GM19240 (cell line): ENCODE data around the gene FYN.

Experiments
- DNase-seq: peaks from one replicate; pipeline ENCODE4 v3.0.0; 2011; ENCODE audit warnings: low spot score; ENCODE audit not compliant: insufficient read length

The FYN gene

GRCh38 chr6:111832833-111833418 is 40.3 kb downstream of the FYN start:
- no peak for DNase-seq

GRCh38 chr6:111831408-111831807 is 41.8 kb downstream of the FYN start:
- DNase-seq = no peak

- no peak for DNase-seq
Observed at GRCh38 chr6:111829998-111830397, 43.3 kb downstream of the FYN start.

- DNase-seq = no peak
Observed at GRCh38 chr6:111829581-111829980, 43.7 kb downstream of the FYN start.

- no peak for DNase-seq
Observed at GRCh38 chr6:111828809-111829208, 44.4 kb downstream of the FYN start.

GRCh38 chr6:111825439-111826086 is 47.7 kb downstream of the FYN start:
- DNase-seq = no peak

- no peak for DNase-seq
Observed at GRCh38 chr6:111824608-111825337, 48.5 kb downstream of the FYN start.

GRCh38 chr6:111823831-111824607 is 49.2 kb downstream of the FYN start:
- no peak for DNase-seq

- no peak for DNase-seq
Observed at GRCh38 chr6:111823012-111823411, 50.2 kb downstream of the FYN start.

GRCh38 chr6:111819458-111819857 is 53.8 kb downstream of the FYN start:
- DNase-seq = no peak

GRCh38 chr6:111818539-111819226 is 54.6 kb downstream of the FYN start:
- DNase-seq = no peak

- DNase-seq = no peak
Observed at GRCh38 chr6:111817451-111818120, 55.7 kb downstream of the FYN start.

- DNase-seq = no peak
Observed at GRCh38 chr6:111813677-111814310, 59.5 kb downstream of the FYN start.

GRCh38 chr6:111813237-111813636 is 60.0 kb downstream of the FYN start:
- no peak for DNase-seq

- DNase-seq = no peak
Observed at GRCh38 chr6:111812060-111813038, 60.9 kb downstream of the FYN start.

- no peak for DNase-seq
Observed at GRCh38 chr6:111810294-111811131, 62.7 kb downstream of the FYN start.

GRCh38 chr6:111809766-111810165 is 63.5 kb downstream of the FYN start:
- no peak for DNase-seq

GRCh38 chr6:111809264-111809663 is 64.0 kb downstream of the FYN start:
- no peak for DNase-seq
